GM19452 (cell line): ENCODE measurements around the gene CLBA1.
"Not testable (repeated sequence)": the region's sequence is repeated elsewhere in the genome, so short reads cannot be mapped to it uniquely, and the experiment has no call there.

Experiments
- ATAC-seq: cut with Tn5 transposase; IDR thresholded peaks from one replicate; pipeline ENCODE4 v1.9.1; 2021; ENCODE audit not compliant: unreplicated experiment

The CLBA1 gene

DNA sequence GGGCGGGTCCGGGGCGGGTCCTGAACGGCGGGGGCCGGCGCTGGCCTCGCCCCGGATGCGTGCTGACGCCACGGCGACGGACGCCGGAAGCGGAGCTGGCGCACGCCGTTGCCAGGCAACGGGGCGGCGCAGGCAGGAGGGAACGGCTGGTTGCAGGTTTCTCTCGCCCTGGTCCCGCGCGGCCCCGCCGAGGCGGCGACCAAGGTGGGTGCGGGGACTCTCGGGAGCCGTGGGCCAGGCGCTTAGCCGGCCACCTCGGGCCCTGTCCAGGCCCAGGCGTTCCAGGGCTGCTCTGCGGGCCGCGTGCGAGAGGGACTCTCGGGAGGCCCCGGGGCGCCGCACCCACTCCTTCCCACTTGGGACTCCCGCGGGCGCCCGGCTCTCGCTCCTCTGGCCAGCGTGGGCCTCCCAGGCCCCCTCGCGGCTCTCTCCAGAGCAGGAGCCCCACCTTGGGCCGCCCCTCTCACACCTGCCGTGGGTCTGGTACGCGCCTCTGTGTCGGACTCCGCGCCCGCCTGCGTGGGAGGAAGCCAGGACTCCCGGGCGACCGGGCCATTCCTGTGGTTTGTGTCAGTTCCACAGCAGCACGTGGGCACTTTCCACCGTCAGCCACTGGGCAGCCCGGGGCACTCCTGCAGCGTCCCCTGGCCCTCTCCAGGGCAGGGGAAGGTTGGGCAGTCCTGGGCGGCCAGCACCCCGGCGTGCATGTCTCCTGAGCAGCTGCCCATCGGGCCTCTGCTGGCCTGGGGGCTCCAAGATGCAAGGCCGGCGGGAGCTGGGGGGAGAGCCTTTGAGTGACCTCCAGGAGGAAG is at the start of gene CLBA1:
Gene CLBA1 (plus strand): TSS at position 114 of the 812 bp plus-strand sequence. CDS start 644 bp downstream, at position 758.
- ATAC-seq, result peak; percentile 93

DNA sequence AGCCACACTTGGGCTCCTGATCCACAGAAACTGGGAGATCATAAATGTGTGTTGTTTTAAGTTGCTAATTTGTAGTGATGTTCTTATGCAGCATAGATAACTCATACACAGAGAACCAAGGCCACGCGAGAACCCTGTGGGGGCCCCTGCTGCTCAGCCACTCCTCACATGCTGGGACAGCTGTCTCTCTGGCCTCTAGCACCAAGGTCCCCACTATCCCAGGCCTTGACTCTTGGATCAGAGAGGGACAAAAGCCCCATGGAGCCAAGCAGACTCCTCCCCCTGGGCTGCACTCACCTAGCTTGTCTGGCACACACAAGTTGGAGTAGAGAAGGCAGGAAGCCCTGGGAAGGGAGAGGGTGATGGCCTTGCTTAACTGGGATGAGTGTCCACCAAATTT is 49.6 kb upstream of the CLBA1 start:
- no peak for ATAC-seq

DNA sequence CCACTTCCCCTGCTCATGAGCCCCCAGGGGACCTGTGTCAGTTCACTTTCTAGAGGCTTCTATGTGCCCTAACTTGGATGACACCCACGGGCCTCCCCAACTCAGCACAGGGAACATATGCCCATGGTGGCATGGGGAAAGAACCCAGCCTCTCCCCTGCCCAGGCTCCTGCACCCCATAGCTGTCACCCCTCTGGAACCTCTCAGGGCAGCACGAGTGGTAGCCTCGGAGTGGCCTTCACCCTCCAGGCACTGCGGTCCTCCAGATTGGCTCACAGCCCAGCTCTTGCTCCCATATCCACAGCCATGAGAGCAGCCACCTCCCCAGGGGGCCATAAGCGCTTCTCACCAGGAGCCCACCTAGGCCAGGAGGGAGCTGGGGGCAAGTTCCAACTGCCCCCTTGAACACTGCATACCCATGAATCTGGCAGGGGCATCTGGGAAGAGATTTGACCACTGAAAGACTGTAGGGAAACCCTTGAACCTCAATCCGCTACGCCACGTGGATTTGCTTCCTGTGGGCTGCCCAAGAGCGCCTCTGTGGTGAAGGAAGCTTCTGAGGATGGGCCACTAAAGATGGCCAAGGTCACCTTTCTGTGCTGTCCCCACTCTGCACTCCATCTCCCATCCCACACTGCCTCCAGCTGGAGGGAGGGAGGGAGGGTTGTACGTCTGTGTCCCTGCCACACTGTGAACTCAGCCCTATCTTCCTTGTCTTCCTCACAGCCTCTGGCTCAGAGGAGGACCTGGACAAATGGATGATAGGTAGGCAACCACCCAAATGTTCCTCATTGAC is 49.0 kb upstream of the CLBA1 start:
- ATAC-seq, result no peak

DNA sequence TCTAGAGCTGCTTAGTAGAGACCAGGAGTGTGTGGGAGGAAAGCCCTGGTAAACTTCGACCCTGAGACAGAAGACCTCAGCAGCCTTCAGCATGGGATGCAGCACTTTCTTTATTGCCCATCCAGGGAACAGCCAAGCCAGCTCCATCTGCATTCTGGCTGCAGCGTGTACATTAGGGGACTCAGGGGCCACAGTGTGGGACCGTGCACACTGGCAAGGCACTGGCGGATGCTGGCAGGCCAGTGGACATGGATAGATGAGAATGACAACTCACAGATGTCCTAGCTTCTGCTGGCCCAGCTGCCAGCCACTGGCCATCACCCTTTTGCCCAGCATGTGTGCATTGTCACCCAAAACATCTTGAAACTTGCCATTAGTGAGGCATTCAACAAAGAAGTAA is 48.4 kb upstream of the CLBA1 start:
- ATAC-seq, result no peak

DNA sequence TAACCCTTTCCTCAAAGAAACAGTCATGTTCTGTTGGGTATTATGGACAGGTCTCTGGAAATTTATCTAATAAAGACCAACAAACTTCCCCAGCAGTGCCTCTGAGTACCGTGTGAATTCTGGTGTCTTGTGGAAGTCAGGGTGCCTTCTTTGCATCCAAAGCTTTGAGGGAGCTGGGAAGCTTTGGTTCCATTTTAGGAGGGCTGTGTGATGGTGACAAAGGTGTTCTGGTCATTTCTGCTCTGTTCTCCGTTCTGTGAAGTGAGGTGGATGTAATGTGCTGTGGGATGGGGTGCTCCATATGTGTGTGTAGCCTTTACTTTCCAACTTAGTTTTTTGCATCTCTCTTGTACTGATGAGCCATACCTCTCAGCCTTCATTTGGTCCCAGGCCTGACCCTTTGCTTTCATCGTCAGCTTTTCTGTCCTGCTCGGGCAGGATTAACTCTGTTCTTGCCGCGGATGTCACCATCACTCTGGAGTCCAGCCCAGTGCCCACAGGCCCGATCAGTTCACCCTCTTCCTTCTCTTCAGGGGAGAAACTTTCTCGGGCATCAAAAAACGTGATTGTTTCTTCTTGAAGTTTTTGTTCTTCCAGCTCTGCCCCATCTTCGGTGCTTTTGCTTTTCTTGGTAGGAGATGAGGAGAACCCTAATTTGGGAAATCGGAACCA is 47.8 kb upstream of the CLBA1 start:
- ATAC-seq, result no peak

DNA sequence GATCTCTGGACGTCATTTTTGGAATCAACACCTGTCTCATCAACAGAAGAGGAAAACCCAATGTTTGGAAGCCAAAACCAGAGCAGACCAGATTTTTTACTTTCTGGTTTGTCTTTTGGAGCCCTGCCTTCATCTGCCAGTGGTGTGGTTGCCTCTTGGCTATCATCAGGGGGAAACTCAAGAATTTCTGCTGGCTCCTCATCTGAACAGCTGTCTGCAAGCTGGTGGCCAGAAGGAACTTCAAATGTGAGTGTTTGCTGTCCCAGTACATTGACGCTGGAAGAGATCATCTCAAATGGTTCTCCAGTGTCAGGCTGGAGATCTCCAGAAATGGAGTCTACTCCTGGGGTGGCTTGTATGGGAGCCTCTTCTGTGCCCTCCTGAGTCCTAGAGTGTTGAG is 47.2 kb upstream of the CLBA1 start:
- ATAC-seq, result no peak

DNA sequence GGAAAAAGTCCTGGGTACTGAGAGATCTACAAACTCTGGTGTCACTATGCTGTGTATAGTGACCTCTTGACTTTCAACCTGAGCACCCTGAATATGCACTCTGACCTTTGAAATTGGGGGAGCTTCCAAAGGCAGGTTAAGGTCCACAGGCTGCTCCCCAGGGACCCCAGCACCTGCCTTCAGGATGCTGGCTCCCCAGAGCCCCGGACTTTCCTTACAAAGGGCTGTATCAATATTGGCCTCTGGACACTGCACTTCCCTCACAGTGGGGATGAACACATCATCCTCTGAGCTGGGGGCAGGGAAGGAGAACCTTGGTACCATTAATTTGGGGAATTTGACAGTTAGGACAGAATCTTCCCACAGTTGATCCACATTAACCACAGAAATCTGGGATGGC is 46.6 kb upstream of the CLBA1 start:
- ATAC-seq, result no peak

DNA sequence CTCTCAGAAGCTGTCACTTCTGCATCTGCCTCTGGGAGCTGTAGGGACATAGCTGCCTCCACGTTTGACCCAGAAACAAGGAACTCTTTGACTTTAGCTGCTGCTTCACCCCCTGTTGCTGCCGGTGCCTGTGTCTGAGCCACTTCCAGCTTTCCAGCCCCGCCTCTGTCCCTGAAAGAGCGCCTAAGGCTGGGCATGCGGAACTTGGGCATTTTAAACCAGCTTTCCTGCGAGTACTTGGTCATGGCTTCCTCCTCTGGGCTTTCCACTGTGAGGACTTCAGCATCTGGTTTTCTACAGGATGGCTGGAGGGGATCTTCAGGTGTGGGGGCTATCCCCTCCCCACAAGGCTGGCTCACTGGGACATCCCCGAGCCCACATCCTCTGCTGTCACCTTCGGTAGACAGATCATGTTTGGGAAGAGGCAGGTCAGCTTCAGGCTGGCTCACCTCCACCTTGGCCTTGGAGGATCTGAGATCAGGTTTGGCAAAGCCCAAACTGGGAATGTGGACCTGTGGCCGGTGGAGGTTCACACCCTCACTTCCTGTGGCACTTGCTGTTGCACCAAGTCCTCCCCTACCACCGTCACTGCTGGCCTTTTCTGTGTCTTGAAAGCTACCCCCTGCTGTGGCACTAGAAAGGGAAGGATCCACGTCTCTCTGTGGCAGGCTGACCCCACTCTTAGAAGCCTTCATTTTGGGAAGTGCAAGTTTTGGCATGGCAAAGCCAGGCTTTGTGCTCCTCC is 45.8 kb upstream of the CLBA1 start:
- no peak for ATAC-seq

DNA sequence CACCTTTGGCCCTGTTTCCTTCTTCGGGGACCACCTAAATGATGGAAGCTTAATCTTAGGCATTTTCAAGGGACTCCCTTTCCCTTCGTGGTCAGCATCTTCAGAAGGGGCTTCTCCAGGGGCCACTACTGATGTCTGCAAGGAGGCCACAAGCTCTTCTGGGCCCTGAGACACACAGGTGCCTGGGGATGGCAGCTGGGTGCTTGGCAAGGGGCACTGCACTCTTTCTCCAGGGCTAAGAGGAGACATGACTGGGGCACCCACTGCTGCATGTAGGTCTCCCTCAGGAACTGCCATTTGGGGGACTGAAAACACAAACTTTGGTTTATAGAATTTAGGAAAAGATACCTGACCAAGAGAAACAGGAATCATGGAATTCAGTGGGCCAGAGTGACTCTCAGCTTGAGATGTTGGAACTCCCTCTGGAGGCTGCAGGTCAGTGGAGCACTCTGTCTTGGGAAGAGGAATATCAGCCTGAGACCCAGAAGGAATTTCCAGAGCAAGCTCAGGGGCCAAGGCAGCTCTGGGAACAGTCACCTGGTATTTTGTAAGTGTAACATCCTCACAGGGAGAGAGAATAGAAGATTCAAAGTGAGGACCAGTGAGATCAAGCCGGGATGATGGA is 45.0 kb upstream of the CLBA1 start:
- no peak for ATAC-seq

DNA sequence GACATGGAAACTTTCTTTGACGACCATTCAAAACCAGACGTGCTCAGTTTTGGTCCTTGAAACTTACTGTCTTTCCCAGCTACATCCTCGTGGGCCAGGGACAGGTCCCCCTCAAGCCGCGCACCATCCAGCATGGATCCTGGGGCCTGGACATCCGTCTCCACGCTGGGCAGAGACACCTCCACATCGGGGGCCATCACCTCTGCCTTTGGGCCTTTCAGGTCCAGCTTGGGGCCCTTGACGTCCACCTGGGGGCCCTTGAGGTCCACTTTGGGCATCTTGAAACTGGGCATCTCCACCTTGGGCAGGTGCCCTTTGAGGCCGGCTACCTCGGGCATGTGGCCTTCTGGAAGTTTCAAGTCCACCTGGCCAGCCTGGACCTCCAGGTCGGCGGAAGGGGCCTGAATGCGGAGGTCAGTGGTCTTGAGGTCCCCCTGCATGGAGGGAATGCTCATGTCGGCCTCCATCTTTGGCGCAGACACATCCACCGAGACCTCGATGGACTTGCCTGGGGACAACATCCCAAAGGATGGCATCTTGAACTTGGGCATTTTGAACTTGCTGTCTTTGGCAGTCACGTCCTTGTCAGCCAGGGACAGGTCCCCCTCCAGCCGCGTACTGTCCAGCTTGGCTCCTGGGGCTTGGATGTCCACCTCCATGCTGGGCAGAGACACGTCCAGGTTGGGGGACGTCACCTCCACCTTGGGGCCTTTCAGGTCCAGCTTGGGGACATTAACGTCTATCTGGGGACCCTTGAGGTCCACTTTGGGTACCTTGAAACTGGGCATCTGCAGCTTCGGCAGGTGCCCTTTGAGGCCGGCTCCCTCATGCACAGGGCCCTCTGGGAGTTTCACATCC is 43.9 kb upstream of the CLBA1 start:
- ATAC-seq, result no peak

DNA sequence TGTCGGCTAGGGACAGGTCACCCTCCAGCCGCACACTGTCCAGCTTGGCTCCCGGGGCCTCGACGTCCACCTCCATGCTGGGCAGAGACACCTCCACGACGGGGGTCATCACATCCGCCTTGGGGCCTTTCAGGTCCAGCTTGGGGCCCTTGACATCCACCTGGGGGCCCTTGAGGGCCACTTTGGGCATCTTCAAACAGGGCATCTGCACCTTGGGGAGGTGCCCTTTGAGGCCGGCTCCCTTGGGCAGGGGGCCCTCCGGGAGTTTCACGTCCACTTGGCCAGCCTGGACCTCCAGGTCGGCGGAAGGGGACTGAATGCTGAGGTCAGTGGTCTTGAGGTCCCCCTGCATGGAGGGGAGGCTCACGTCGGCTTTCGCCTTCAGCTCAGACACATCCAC is 43.0 kb upstream of the CLBA1 start:
- no peak for ATAC-seq

DNA sequence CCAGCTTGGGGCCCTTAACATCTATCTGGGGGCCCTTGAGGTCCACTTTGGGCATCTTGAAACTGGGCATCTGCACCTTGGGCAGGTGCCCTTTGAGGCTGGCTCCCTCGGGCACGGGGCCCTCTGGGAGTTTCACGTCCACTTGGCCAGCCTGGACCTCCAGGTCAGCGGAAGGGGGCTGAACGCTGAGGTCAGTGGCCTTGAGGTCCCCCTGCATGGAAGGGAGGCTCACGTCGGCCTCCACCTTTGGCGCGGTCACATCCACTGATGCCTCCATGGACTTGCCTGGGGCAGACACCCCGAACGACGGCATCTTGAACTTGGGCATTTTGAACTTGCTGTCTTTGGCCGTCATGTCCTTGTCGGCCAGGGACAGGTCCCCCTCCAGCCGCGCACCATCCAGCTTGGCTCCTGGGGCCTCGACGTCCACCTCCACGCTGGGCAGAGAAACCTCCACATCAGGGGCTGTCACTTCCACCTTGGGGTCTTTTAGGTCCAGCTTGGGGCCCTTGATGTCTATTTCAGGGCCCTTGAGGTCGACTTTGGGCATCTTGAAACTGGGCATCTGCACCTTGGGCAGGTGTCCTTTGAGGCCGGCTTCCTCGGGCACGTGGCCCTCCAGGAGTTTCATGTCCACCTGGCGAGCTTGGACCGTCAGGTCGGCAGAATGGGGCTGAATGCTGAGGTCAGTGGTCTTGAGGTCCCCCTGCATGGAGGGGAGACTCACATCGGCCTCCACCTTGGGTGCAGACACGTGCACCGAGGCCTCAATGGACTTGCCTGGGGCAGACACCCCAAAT is 42.2 kb upstream of the CLBA1 start:
- ATAC-seq, result not testable (repeated sequence)

DNA sequence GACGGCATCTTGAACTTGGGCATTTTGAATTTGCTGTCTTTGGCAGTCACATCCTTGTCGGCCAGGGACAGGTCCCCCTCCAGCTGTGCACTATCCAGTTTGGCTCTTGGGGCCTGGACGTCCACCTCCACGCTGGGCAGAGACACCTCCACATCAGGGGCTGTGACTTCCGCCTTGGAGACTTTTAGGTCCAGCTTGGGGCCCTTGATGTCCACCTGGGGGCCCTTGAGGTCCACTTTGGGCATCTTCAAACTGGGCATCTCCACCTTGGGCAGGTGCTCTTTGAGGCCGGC is 41.6 kb upstream of the CLBA1 start:
- not testable (repeated sequence) for ATAC-seq

DNA sequence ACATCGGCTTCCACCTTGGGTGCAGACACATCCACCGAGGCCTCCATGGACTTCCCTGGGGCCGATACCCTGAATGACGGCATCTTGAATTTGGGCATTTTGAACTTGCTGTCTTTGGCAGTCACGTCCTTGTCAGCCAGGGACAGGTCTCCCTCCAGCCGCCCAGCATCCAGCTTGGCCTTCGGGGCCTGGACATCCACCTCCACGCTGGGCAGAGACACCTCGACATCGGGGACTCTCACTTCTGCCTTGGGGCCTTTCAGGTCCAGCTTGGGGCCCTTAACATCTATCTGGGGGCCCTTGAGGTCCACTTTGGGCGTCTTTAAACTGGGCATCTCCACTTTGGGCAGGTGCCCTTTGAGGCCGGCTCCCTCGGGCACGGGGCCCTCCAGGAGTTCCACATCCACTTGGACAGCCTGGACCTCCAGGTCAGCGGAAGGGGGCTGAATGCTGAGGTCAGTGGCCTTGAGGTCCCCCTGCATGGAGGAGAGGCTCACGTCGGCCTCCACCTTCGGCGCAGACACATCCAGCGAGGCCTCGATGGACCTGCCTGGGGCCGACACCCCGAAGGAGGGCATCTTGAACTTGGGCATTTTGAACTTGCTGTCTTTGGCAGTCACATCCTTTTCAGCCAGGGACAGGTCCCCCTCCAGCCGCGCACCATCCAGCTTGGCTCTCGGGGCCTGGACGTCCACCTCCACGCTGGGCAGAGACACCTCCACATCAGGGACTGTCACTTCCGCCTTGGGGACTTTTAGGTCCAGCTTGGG is 41.0 kb upstream of the CLBA1 start:
- not testable (repeated sequence) for ATAC-seq

DNA sequence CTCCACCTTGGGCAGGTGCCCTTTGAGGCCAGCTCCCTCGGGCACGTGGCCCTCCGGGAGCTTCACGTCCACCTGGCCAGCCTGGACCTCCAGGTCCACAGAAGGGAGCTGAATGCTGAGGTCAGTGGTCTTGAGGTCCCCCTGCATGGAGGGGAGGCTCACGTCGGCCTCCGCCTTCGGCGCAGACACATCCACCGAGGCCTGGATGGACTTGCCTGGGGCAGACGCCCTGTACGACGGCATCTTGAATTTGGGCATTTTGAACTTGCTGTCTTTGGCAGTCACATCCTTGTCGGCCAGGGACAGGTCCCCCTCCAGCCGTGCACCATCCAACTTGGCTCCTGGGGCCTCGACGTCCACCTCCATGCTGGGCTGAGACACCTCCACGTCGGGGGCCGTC is 40.3 kb upstream of the CLBA1 start:
- not testable (repeated sequence) for ATAC-seq

DNA sequence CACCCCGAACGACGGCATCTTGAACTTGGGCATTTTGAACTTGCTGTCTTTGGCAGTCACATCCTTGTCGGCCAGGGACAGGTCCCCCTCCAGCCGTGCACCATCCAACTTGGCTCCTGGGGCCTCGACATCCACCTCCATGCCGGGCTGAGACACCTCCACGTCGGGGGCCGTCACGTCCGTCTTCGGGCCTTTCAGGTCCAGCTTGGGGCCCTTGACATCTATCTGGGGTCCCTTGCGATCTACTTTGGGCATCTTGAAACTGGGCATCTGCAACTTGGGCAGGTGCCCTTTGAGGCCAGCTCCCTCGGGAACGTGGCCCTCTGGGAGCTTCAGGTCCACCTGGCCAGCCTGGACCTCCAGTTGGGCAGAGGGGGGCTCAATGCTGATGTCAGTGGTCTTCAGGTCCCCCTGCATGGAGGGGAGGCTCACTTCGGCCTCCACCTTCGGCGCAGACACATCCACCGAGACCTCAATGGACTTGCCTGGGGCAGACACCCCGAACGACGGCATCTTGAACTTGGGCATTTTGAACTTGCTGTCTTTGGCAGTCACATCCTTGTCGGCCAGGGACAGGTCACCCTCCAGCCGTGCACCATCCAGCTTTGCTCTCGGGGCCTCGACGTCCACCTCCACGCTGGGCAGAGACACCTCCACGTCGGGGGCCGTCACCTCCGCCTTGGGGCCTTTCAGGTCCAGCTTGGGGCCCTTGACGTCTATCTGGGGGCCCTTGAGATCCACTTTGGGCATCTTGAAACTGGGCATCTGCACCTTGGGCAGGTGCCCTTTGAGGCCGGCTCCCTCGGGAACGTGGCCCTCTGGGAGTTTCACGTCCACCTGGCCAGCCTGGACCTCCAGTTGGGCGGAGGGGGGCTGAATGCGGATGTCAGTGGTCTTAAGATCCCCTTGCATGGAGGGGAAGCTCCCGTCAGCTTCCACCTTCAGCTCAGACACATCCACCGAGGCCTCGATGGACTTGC is 39.3 kb upstream of the CLBA1 start:
- ATAC-seq, result not testable (repeated sequence)

DNA sequence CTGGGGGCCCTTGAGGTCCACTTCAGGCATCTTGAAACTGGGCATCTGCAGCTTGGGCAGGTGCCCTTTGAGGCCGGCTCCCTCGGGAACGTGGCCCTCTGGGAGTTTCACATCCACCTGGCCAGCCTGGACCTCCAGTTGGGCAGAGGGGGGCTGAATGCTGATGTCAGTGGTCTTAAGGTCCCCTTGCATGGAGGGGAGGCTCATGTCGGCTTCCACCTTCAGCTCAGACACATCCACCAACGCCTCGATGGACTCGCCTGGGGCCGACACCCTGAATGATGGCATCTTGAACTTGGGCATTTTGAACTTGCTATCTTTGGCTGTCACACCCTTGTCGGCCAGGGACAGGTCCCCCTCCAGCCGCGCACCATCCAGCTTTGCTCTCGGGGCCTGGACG is 38.4 kb upstream of the CLBA1 start:
- ATAC-seq, result not testable (repeated sequence)
